HepG2 (cell line): ENCODE data around the gene TBX19.

ENCODE experiments used
- MAFF ChIP-seq: IDR thresholded peaks from 2 replicates; pipeline ENCODE4 v1.6.1; 2011; ENCODE audit warnings: low read depth, low read length, improper control_type of control experiment
- NR2F1 ChIP-seq, 2 experiments: fragments of 450-650 bp in 1 of 2; formaldehyde crosslinking in 1 of 2; IDR thresholded peaks; 2 replicates each; pipeline versions ENCODE4 v1.5.0 to v1.6.1; 2016 to 2020; ENCODE audit warnings: mild to moderate bottlenecking in 1 of 2, missing compliant biosample characterization in 1 of 2, missing genetic modification reagents in 1 of 2, moderate library complexity in 1 of 2
- ZNF7 ChIP-seq: IDR thresholded peaks from 2 replicates; pipeline ENCODE4 v1.6.1; 2016; ENCODE audit warnings: missing biosample characterization, missing genetic modification reagents
- TF ChIP-seq, protein P1 (sequence below): sonication (generic); formaldehyde crosslinking; IDR thresholded peaks from 2 replicates; pipeline ENCODE4 v1.5.0; 2020; ENCODE audit warnings: mild to moderate bottlenecking, missing genetic modification reagents, moderate library complexity
- TF ChIP-seq, protein P2 (sequence below): sonication (generic); formaldehyde crosslinking; IDR thresholded peaks from 2 replicates; pipeline ENCODE4 v1.4.0; 2020; ENCODE audit warnings: missing genetic modification reagents, borderline replicate concordance

DNA sequence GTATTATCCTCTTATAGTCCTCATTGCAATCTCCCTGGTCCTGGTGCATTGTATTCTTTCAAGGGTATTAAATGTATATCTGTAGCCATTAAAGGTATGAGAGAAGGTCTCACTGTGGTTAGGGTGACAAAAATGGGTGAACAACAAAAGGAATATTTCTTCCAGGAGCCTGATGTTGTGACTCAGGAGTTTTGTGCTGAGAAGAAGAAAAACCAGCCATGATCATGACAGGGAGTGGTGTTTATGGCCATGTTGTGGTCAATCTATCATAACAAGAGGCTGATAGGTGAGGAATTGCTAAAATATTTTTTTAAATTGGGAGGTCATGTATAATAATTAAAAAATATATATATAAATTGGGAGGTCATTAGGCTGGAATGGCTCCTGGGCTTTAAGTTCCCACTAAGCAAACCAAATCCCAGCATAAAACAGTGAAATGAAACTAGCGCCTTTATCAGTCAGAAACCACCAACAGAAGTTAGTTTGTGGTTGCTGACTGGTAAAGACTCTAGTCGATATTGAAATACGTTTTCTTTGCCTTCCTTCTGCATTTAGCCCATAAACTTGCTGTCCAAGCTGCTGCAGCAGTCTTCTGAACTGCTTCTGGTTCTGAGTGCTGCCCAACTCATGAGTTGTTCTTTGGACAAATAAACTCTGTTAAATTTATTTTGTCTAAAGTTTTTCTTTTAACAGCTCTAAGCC, 60.3 kb downstream of the TBX19 start:
- TF ChIP-seq NR2F1 (CRISPR knock-in tag; IDR thresholded peaks at IDR 0.05) (no peak), MAFF (no peak), ZNF7 (CRISPR knock-in tag) (no peak)
- TF ChIP-seq, protein P1, sequence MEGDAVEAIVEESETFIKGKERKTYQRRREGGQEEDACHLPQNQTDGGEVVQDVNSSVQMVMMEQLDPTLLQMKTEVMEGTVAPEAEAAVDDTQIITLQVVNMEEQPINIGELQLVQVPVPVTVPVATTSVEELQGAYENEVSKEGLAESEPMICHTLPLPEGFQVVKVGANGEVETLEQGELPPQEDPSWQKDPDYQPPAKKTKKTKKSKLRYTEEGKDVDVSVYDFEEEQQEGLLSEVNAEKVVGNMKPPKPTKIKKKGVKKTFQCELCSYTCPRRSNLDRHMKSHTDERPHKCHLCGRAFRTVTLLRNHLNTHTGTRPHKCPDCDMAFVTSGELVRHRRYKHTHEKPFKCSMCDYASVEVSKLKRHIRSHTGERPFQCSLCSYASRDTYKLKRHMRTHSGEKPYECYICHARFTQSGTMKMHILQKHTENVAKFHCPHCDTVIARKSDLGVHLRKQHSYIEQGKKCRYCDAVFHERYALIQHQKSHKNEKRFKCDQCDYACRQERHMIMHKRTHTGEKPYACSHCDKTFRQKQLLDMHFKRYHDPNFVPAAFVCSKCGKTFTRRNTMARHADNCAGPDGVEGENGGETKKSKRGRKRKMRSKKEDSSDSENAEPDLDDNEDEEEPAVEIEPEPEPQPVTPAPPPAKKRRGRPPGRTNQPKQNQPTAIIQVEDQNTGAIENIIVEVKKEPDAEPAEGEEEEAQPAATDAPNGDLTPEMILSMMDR (CRISPR knock-in tag) = no peak
- TF ChIP-seq, protein P2, sequence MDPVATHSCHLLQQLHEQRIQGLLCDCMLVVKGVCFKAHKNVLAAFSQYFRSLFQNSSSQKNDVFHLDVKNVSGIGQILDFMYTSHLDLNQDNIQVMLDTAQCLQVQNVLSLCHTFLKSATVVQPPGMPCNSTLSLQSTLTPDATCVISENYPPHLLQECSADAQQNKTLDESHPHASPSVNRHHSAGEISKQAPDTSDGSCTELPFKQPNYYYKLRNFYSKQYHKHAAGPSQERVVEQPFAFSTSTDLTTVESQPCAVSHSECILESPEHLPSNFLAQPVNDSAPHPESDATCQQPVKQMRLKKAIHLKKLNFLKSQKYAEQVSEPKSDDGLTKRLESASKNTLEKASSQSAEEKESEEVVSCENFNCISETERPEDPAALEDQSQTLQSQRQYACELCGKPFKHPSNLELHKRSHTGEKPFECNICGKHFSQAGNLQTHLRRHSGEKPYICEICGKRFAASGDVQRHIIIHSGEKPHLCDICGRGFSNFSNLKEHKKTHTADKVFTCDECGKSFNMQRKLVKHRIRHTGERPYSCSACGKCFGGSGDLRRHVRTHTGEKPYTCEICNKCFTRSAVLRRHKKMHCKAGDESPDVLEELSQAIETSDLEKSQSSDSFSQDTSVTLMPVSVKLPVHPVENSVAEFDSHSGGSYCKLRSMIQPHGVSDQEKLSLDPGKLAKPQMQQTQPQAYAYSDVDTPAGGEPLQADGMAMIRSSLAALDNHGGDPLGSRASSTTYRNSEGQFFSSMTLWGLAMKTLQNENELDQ = no peak
